HG03439 (cell line): Measurements from ENCODE around the gene LRRD1.
"Not testable (repeated sequence)": the region's sequence is repeated elsewhere in the genome, so short reads cannot be mapped to it uniquely, and the experiment has no call there.

Experiments
- ATAC-seq: cut with Tn5 transposase; IDR thresholded peaks from one replicate; pipeline ENCODE4 v1.9.1; 2021; ENCODE audit warnings: mild to moderate bottlenecking, moderate library complexity; ENCODE audit not compliant: unreplicated experiment

Gene LRRD1

GRCh38 chr7:92178928-92179924 is at the start of gene LRRD1:
Gene LRRD1, minus strand, starts transcription at chr7:92179142. Its CDS starts 13,940 bp downstream, at chr7:92165202.
- ATAC-seq: peak; percentile 100

- ATAC-seq: no peak
Measured at GRCh38 chr7:92228742-92229141, 49.8 kb upstream of the LRRD1 start.

- ATAC-seq: no peak
Measured at GRCh38 chr7:92228100-92228499, 49.2 kb upstream of the LRRD1 start.

GRCh38 chr7:92226981-92227380 is 48.0 kb upstream of the LRRD1 start:
- ATAC-seq: no peak

GRCh38 chr7:92221766-92222165 is 42.8 kb upstream of the LRRD1 start:
- no peak for ATAC-seq

GRCh38 chr7:92206672-92207071 is 27.7 kb upstream of the LRRD1 start:
- no peak for ATAC-seq

- ATAC-seq: no peak
Measured at GRCh38 chr7:92205987-92206386, 27.0 kb upstream of the LRRD1 start.

- ATAC-seq: no peak
Measured at GRCh38 chr7:92200791-92201190, 21.8 kb upstream of the LRRD1 start.

- no peak for ATAC-seq
Measured at GRCh38 chr7:92192326-92192725, 13.4 kb upstream of the LRRD1 start.

GRCh38 chr7:92189246-92189645 is 10.3 kb upstream of the LRRD1 start:
- not testable (repeated sequence) for ATAC-seq

GRCh38 chr7:92184294-92184693 is 5.4 kb upstream of the LRRD1 start:
- not testable (repeated sequence) for ATAC-seq

GRCh38 chr7:92177362-92177761 is 1.6 kb downstream of the LRRD1 start:
- no peak for ATAC-seq

GRCh38 chr7:92169529-92169928 is 9.4 kb downstream of the LRRD1 start:
- not testable (repeated sequence) for ATAC-seq

GRCh38 chr7:92161271-92161670 is 17.7 kb downstream of the LRRD1 start:
- ATAC-seq: no peak

GRCh38 chr7:92158660-92159575 is 20.0 kb downstream of the LRRD1 start:
- ATAC-seq: no peak

GRCh38 chr7:92156990-92157389 is 22.0 kb downstream of the LRRD1 start:
- no peak for ATAC-seq

- ATAC-seq: no peak
Measured at GRCh38 chr7:92155108-92155739, 23.7 kb downstream of the LRRD1 start.

- ATAC-seq: no peak
Measured at GRCh38 chr7:92150450-92151017, 28.4 kb downstream of the LRRD1 start.

GRCh38 chr7:92149736-92150239 is 29.2 kb downstream of the LRRD1 start:
- no peak for ATAC-seq

GRCh38 chr7:92143192-92143880 is 35.6 kb downstream of the LRRD1 start:
- not testable (repeated sequence) for ATAC-seq
